ENCODE data around the gene PINLYP.
A peak's percentile ranks its signal among the peaks of the same experiment; 100 is the strongest.

PINLYP gene

GRCh38 chr19:43551399-43552197 lies 24.0 kb upstream of the PINLYP start:
- no peak for DNase-seq

- no peak for DNase-seq
Measured at GRCh38 chr19:43552198-43552450, 23.5 kb upstream of the PINLYP start.

- DNase-seq, result no peak
Measured at GRCh38 chr19:43552616-43553015, 23.0 kb upstream of the PINLYP start.

GRCh38 chr19:43553656-43554055 lies 21.9 kb upstream of the PINLYP start:
- DNase-seq, result no peak

- DNase-seq, result no peak
Measured at GRCh38 chr19:43554317-43554895, 21.2 kb upstream of the PINLYP start.

- DNase-seq, result peak; percentile 25
Measured at GRCh38 chr19:43555185-43555770, 20.3 kb upstream of the PINLYP start.

GRCh38 chr19:43560687-43561086 lies 14.9 kb upstream of the PINLYP start:
- no peak for DNase-seq

GRCh38 chr19:43561139-43561970 lies 14.2 kb upstream of the PINLYP start:
- DNase-seq, result no peak

- no peak for DNase-seq
Measured at GRCh38 chr19:43562226-43562697, 13.3 kb upstream of the PINLYP start.

GRCh38 chr19:43562698-43563241 lies 12.8 kb upstream of the PINLYP start:
- peak; percentile 100 for DNase-seq

- no peak for DNase-seq
Measured at GRCh38 chr19:43563816-43564457, 11.7 kb upstream of the PINLYP start.

- DNase-seq, result no peak
Measured at GRCh38 chr19:43564800-43565199, 10.8 kb upstream of the PINLYP start.

- DNase-seq, result no peak
Measured at GRCh38 chr19:43569657-43570056, 5.9 kb upstream of the PINLYP start.

- DNase-seq, result peak; percentile 16
Measured at GRCh38 chr19:43570174-43570791, 5.3 kb upstream of the PINLYP start.

- no peak for DNase-seq
Measured at GRCh38 chr19:43572171-43572588, 3.4 kb upstream of the PINLYP start.

GRCh38 chr19:43574424-43575155 lies 1.0 kb upstream of the PINLYP start:
- no peak for DNase-seq

GRCh38 chr19:43575955-43576878 lies 616 bp downstream of the PINLYP start:
- DNase-seq, result no peak

- DNase-seq, result no peak
Measured at GRCh38 chr19:43578787-43579186, 3.2 kb downstream of the PINLYP start.

- DNase-seq, result no peak
Measured at GRCh38 chr19:43581467-43581866, 5.9 kb downstream of the PINLYP start.

- no peak for DNase-seq
Measured at GRCh38 chr19:43582495-43582894, 6.9 kb downstream of the PINLYP start.
